Skeletal muscle cell (primary cell): ENCODE measurements around the gene LZTR1.
"Not testable (repeated sequence)": the region's sequence is repeated elsewhere in the genome, so short reads cannot be mapped to it uniquely, and the experiment has no call there.

Source experiments
- DNase-seq: peaks from one replicate; pipeline ENCODE4 v3.0.0-alpha.2; 2010; ENCODE audit warnings: low read depth
- H3K4me3 ChIP-seq: 2 replicates; pipeline ENCODE4 v1.5.1; 2011; ENCODE audit warnings: low read depth, mild to moderate bottlenecking, control low read depth, low read length, moderate library complexity

Gene LZTR1

GRCh38 chr22:21009208-21009607 is 27.1 kb downstream of the LZTR1 start:
- not testable (repeated sequence) for DNase-seq, H3K4me3 ChIP-seq

- DNase-seq = peak; percentile 20
- no peak overlapping the region for H3K4me3 ChIP-seq
Observed at GRCh38 chr22:21009638-21010425, 27.7 kb downstream of the LZTR1 start.

DNA sequence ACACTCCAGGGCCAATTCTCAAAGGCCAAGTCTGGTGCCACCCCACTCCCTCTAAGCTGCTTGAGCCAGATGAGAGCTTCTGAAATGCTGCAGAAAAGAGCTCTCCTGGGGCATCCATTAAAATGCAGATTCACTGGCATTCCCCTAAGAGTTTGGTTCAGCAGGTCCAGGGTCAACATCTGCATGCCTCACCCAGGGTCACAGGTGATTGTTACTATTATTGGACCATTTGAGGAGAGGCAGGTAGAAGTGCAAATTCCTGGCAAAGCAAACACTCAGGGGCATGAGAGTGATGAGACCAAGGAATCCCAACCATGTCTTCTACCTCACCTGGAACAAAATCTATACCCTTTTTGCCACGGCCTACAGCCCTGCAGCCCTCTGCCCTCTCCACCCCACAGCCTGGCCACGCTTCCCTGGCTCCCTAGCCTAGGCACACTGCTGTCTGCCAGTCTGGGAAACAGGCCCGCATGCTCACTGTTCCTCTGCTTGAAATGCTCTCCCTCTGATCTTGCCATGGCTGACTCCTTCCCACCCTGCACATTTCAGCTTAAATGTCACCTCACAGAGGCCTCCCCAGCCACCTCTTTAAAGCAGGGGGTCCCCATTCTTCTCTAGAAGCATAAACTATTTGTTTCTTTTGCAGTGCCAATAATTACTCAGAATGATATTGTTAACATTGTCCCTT is 28.5 kb downstream of the LZTR1 start:
- no peak overlapping the region for H3K4me3 ChIP-seq
- DNase-seq = no peak

DNA sequence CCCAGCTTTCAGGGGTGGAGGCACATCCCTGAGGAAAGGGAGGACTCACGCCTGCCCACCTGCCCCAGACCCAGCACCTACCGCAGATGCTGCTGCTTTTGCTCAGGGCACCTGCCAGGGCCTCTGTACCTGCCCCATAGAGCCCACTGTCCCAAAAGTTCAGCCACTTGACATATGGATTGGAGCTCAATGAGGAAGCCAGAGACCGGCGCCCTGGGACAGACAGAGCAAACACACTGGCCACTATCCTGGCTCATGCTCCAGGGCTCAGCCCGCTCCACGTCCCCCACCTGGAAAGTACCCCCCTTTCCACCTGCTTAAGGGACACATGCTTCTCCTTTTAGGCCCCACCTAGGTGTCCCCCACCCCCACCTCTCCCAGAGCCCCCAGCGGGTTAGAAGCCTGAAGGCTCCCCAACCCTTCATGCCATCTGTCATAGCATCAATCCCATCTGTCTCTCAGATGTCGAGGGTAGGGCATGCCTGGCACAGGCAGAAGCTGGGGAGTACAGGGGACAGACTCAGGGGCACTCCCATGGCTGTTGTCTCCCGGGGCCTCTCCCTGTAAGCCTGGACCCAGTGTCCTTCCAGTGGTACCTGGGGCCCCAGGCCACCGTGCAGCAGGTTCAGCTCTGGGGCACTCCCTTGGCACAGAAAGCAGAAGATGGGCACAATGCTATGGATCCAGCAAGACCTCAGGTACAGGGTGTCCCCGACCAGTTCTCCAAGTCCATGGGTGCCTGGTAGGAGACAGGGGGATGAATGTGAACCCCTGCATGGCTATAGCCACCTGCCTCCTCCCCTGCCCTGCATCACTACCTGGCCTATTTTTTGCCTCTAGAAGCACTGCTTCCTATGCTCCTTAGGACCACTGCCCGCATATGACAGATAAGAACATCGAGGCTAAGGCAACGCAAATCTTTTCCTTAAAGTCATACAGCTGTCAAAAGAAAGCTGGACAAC is 30.6 kb downstream of the LZTR1 start:
- H3K4me3 ChIP-seq = no peak overlapping the region
- DNase-seq = no peak

DNA sequence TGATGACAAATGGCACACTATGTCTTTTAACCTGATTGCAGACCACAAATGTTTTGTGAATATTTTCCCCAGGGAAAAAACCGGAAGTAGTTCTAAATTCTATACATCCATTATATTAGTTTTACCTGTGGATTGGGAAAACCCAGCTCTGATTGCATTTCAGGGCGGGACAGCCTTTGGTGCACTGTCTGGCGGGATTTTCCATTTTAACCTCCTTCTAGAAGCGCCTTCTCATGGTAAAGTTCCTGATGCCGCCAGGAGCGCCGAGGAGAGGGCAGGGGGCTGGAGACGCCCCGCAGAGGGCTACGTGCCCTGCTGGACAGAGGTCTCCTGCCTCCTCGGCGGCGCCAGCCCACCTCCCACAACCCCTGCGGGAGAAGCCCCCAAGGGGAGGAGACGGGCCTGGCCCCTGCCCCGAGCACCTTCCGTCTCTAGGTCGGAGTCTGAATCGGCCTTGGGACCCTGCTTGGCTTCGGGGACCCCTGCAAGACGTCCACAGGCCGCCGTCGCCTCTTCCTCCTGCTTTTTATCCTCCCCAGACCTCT is 31.6 kb downstream of the LZTR1 start:
- DNase-seq = no peak
- peak overlapping the region; percentile 62 for H3K4me3 ChIP-seq

GRCh38 chr22:21014202-21014725 is 32.2 kb downstream of the LZTR1 start:
- DNase-seq = peak; percentile 73
- H3K4me3 ChIP-seq = peak overlapping the region; percentile 62

DNA sequence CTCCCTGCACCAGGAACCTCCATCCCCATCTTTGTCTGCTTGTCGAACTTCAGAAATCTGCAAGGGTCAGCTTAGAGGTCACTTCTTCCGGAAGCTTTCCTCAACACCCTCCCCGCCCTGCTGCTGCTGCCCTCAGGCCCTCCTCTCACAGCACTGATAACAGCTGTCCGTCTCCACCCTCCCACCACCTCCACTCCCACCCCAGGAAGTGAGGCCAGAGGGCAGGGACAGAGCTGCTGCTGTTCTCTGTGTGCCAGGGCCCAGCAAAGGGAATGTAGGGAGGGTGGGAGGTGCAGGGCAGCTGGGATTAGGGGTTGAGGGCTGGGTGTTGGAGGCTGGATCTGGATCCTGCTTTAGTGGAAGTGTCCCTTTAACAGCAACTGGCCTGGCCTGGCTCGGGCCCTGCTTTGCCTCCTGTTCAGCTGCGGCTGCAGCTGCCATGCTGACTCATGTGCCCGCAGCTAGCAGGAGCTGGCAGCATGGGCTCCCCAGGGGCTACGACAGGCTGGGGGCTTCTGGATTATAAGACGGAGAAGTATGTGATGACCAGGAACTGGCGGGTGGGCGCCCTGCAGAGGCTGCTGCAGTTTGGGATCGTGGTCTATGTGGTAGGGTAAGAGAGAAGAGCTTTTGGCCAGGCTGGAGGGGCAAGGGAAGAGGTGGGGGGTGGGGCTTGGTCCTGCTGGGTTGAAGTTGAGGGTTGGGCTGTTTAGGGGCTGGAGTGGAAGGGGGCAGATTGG is 32.8 kb downstream of the LZTR1 start, which contains the start of gene P2RX6:
Gene P2RX6, plus strand, starts transcription at position 440 of the 740 bp plus-strand sequence. Its CDS starts 10 bp downstream, at position 450.
- peak within 1 kb of the TSS; percentile 62 for H3K4me3 ChIP-seq
- peak; percentile 65 for DNase-seq

- H3K4me3 ChIP-seq = peak overlapping the region; percentile 62
- no peak for DNase-seq
Observed at GRCh38 chr22:21015466-21016006, 33.4 kb downstream of the LZTR1 start.

GRCh38 chr22:21016644-21017420 is 34.7 kb downstream of the LZTR1 start:
- H3K4me3 ChIP-seq = no peak overlapping the region
- no peak for DNase-seq

- no peak overlapping the region for H3K4me3 ChIP-seq
- no peak for DNase-seq
Observed at GRCh38 chr22:21018314-21018713, 36.2 kb downstream of the LZTR1 start.

DNA sequence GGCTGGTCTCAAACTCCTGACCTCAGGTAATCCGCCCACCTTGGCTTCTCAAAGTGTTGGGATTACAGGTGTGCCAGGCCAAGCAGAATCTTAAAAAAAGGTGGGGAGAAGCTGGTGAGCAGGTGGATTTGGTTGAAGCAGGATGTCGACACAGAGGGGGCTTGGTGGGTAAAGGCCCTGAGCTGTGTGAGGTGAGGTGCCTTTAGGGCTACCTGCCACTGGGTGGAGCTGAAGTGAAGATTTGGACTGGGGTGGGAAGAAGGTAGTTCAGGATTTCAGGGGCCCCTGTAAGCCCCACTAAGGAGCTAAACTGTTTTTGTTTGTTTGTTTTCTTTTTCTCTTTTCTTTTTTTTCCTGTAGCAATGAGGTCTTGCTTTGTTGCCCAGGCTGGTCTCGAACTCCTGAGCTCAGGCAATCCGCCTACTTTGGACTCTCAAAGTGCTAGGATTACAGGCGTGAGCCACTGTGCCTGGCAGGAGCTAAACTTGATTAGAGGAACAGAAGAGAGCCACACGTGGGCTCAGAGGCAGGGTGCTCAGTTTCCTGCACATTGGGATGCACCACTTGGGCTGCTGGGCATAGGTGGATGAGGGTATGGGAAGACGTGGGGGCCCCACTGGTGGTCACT is 38.8 kb downstream of the LZTR1 start:
- H3K4me3 ChIP-seq = no peak overlapping the region

GRCh38 chr22:21022507-21022906 is 40.4 kb downstream of the LZTR1 start:
- H3K4me3 ChIP-seq = no peak overlapping the region
- no peak for DNase-seq

More for the DNA sequence above, 38.8 kb downstream of the LZTR1 start:
- DNase-seq = no peak

DNA sequence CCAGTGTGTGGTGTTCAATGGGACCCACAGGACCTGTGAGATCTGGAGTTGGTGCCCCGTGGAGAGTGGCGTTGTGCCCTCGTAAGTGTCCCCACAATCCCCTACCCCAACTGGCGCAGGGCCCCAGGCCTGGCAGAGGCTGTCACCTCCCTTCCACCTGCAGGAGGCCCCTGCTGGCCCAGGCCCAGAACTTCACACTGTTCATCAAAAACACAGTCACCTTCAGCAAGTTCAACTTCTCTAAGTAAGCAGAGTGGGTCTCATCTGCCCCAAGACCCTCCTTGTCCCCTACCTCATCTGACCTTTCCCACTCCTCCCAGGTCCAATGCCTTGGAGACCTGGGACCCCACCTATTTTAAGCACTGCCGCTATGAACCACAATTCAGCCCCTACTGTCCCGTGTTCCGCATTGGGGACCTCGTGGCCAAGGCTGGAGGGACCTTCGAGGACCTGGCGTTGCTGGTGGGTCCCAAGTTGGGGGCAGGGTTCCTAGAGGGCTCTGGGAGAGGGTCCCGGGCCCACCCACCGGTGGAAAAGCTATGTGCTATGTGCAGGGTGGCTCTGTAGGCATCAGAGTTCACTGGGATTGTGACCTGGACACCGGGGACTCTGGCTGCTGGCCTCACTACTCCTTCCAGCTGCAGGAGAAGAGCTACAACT is 41.0 kb downstream of the LZTR1 start:
- DNase-seq = no peak
- H3K4me3 ChIP-seq = no peak overlapping the region

- H3K4me3 ChIP-seq = no peak overlapping the region
- DNase-seq = no peak
Observed at GRCh38 chr22:21025266-21025665, 43.2 kb downstream of the LZTR1 start.

DNA sequence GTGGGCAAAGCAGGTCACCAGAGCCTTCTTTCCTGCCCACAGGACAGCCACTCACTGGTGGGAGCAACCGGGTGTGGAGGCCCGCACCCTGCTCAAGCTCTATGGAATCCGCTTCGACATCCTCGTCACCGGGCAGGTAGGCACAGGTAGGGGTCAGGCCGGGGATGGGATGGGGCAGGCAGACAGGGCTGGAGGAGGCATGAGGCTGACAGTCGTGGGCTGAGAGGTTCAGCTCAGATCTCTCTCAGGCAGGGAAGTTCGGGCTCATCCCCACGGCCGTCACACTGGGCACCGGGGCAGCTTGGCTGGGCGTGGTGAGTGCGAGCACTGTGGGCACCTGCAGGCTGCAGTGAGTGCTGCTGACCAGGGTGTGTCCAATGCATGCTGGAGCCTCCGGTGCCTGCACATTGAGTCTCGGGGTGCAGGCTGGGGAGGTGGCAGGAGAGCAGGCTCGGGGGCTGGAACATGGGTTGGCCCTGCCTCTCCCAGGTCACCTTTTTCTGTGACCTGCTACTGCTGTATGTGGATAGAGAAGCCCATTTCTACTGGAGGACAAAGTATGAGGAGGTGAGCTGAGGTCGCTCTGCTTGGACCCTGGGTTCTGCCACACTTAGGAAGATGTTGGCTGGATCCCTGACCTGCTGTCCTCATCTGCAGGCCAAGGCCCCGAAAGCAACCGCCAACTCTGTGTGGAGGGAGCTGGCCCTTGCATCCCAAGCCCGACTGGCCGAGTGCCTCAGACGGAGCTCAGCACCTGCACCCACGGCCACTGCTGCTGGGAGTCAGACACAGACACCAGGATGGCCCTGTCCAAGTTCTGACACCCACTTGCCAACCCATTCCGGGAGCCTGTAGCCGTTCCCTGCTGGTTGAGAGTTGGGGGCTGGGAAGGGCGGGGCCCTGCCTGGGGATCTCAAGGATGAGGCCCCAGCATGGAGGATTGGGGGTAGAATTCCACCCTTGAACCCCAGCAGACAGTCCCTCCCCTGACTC is 44.0 kb downstream of the LZTR1 start:
- no peak for DNase-seq
- H3K4me3 ChIP-seq = no peak overlapping the region
